HG03378 (cell line): ENCODE results near the gene SHANK3.
"Not testable (repeated sequence)": the region's sequence is repeated elsewhere in the genome, so short reads cannot be mapped to it uniquely, and the experiment has no call there.

ENCODE experiments used
- ATAC-seq: cut with Tn5 transposase; IDR thresholded peaks from one replicate; pipeline ENCODE4 v1.9.1; 2021; ENCODE audit warnings: mild to moderate bottlenecking, moderate library complexity; ENCODE audit not compliant: unreplicated experiment

SHANK3 gene

DNA sequence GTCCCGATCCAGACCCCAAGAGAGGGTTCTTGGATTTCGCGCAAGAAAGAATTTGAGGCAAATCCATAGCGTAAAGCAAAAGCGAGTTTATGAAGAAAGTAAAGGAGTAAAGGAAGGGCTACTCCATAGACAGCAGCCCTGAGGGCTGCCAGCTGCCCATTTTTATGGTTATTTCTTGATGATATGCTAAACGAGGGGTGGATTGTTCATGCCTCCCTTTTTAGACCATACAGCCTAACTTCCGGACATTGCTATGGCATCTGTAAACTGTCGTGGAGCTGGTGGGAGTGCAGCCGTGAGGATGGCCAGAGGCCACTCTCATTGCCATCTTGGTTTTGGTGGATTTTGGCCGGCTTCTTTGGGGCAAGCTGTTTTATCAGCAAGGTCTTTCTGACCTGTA is 19.4 kb upstream of the SHANK3 start:
- ATAC-seq: no peak

DNA sequence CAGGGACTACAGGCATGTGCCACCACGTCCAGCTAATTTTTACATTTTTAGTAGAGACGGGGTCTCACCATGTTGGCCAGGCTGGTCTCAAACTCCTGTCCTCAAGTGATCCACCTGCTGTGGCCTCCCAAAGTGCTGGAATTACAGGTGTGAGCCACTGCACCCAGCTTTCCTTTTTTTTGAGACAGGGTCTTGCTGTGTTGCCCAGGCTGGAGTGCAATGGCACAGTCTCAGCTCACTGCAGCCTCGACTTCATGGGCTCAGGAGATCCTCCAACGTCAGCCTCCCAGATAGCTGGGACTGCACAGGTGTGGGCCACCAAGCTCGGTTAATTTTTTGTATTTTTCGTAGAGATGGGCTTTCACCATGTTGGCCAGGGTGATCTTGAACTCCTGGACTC is 18.0 kb upstream of the SHANK3 start:
- not testable (repeated sequence) for ATAC-seq

DNA sequence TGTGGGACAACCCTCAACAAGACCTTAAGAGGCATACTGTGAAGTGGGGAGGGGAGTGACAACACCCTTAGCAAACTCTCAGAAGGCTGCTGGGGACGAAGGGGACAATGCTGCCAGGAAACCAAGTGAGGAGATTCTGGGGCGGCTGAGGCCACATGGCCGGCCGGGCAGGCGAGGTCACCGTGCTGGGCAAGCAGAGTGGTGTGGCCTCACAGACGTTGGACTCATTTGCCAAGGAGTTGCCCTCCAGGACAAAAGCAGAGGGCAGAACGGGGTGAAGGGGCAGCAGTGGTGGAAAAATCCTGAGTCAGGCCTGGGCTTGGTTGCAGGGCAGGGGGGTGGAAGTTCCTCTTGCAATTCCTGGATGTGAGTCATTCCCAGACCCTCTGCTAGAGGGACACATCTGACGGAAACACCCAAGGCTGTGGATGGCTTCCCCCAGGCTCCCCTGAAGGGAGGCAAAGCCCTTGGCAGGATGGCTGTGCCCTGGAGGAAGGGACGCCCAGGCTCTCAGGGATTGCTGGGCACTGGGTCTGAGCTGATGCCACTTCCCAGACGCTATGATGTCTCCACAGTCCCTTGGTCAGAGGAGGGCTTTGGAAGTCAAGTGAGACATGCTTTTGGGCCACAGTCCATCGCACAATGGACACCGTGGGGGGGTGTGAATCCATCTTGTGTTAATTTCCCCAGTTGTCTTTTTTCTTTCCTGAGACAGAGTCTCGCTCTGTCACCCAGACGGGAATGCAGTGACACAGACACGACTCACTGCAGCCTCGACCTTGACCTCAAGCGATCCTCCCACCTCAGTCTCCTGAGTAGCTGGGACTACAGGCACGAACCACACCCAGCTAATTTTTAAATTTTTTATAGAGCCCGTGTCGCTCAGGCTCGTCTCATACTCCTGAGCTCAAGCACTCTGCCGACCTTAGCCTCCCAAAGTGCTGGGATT is 16.2 kb upstream of the SHANK3 start:
- no peak for ATAC-seq

DNA sequence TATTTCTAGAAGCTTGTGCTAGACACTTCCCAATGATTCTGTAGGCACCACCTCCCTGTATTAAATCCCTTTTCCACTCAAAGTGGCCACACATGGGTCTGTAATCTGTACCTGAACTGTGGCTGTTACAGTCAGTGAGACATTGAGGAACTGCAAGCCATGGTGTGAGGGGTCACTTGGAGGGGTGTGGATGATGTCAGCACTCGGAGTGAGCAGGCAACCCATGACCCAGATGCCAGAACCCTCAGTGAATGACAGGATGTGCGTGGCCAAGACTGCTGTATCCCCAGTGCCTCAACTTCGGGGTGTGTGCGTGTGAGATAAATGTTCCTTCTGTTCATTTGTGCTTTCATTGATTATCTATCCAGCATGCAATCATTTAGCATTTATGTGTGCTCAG is 14.7 kb upstream of the SHANK3 start:
- no peak for ATAC-seq

DNA sequence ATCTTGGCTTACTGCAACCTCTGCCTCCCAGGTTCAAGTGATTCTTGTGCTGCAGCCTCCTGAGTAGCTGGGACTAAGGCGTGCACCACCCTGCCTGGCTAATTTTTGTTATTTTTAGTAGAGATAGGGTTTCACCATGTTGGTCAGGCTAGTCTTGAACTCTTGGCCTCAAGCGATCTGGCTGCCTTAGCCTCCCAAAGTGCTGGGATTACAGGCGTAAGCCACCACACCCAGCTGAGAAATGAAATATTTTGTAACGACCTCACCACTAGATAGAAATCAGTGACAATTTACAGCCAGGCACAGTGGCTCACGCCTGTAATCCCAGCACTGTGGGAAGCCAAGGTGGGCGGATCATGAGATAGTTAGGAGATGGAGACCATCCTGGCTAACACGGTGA is 12.9 kb upstream of the SHANK3 start:
- not testable (repeated sequence) for ATAC-seq

DNA sequence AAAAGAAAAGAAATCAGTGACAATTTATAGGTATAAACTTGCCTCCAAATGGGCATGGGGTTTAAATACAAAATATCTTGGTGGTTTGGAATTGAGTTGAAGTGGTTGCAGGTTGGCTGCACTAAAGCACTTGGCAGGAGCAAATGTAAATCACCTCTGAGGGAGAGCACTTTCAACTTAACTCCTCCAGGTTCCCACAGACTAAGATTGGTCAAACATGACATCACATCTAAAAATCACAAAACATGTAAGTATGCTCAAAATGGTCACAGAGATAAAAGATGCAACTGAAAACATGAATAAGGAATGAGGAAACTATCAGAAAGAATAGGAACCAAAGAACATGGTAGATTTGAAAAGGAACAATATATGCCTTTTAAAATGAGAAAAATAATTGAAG is 12.3 kb upstream of the SHANK3 start:
- no peak for ATAC-seq

DNA sequence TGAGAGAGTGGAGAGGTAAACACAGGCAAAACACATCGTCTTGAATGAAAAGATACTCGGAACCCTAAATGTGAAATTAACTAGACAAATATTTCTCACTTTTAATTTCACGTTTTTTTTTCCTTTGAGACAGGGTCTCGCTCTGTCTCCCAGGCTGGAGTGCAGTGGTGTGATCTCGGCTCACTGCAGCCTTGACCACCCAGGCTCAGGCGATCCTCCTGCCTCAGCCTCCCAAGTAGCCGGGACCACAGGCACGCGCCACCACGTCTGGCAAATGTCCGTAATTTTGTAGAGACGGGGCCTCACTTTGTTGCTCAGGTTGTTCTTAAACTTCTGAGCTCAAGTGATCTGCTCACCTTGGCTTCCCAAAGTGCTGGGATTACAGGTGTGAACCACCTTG is 7.4 kb upstream of the SHANK3 start:
- ATAC-seq: no peak

DNA sequence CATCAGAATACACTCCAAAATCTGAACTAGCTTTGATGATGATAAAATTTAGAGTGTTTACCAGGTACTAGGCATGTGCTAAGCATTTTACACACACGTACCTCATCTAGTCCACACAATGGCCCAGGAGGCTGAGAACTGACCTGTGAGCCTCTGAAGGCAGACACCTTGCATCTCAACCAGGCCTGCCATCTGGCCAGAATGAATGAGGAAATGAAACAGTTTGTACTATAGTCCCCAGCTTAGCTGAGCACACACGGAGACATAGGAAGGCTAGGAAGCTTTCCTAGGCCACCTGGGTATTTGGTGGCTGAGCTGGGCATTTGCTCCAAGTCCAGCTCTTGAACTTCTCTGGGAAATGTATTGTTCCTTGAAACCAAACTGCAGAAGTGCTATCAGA is 6.9 kb upstream of the SHANK3 start:
- ATAC-seq: no peak

DNA sequence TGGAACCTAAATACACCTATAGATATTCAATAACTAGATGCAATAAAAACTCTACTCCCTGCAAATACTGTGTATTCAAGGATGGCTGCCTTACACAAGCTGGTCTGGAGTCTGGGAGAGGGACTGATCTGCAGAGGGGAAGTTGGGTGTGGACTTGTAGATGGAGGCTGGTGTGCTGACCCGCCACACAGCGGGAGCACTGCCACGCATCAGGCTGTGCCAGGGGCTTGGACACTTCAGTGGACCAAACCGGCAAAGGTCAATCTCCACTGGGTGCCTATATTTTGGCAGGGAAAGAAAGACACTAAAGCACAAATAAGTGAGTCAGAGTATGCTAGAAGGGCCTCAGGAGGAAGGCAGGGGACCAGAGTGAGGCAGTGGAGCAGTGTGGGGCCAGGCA is 2.1 kb upstream of the SHANK3 start:
- no peak for ATAC-seq

DNA sequence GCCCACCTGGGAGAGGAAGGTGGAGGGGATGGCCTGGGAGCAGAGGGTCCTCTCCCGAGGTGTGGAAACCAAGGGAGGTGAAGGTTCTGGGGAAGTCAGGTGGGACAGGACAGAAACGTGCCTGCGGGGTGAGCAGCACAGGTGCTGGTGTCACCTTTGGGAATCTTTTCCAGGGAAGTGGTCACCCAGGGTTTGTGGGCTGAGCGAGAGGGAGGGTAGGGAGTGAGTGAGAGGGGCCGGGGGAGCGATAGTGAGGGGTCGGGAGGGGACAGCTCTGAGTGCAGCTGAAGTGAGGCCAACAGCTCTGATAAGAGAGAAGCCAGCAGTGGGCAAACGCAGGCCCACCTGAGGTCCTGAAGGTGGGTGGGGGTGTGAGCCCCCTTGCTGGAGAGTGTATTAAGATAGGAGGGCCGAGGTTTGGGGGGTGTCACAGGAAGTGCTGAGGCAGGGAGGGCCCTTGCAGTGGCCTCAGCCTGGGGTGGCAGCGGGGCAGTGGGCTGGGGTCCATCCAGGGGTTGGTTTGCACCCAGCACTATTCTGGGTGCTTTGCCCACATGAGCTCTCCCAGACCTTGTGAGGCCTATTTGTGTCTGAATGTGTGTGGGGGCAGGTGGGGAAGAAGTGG is 1.6 kb upstream of the SHANK3 start:
- no peak for ATAC-seq

DNA sequence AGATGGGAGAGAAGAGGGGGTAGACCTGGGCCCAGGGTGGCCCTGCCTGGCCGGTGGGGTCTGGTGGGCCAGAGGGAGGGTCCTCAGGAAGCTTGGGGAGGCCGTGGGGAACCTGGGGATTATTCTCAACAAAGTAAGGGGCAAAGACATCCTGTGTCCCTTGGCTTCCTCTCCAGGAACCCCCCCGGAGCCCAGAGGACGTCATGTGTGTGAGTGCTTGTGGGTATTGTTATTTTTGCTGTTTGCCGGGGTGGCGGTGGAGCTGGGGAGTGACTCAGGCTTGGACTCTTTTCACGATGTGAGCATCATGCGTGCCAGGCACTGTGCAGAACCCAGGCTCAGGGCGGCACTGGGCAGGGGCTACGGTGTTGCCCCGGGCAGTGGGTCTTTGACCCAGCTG is 982 bp upstream of the SHANK3 start:
- no peak for ATAC-seq

DNA sequence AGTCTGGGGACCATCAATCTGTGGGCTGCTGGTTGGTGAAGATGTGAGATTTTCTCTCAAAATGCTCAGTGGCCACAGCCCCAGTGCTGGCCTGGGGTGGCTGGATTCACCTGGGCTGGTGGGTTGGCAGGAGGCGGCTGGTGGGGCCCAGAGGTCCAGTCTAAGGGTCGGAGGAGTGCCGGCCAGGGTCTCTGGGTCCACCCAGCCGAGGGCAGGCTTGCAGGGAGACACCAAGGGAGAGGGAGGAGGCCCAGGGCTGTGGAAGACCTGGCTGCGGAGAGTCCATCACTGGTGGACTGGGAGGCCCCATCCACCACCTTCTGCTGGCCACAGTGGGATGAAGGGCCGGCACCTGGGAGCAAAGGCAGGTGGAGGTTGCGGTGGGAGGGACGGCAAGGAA is 582 bp upstream of the SHANK3 start:
- ATAC-seq: no peak

DNA sequence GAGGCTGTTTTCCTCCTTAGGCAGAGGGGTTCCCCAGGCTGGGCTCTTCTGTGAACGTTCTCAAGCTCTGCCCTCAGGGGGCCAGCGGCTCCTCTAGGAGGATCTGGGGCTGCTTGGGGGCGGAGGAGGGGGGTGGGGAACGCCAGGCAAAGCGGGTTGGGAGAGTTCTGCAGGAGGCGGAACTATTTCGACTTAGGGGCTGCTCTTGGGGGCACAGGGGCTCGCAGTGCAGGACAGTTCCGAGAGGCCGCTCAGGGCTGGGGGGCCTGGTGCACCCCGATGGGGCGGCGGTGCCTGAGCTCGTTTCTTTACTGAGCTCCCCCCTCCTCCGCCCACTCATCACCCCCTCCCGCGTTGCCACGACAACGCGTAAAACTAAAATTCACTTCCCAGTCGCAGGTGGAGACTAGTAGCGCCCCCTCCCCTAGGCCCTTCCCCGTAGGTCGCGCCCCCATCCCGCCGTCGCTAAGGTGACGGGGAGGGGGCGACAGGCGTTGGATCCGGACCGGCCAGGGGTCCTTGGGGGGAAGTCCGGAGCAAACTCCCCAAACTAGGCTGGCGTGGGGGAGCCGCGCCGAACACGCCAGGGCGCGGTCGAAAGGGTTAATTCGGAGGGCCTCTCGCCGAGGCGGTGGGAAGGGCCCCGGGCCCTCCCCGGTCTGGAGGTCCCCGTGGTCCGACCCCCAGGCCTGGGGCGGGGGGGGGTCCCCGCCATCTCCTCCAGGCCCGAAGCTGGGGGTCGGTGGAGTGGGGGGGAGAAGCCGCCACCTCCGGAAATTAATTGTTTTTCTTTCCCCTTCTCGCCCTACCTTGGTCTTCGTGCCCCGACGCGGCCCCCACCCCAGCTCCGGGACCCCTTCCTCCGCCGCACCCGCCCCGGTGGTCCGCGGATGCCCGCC is 857 bp downstream of the SHANK3 start:
- no peak for ATAC-seq

DNA sequence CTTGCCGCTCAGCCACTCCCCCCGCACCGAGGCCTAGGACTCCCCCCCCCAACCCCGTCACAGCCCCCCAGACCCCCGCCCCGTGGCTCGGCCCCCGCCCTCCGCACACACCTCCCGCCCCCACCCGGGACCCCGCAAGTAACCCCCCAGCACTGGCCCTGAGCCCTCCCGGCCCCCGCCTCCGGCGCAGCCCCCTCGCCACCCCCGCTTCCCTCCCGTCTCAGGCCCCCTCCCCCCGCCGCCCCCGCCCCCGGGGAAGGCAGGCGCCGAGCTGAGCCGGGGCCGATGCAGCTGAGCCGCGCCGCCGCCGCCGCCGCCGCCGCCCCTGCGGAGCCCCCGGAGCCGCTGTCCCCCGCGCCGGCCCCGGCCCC is 1.5 kb downstream of the SHANK3 start:
- no peak for ATAC-seq

DNA sequence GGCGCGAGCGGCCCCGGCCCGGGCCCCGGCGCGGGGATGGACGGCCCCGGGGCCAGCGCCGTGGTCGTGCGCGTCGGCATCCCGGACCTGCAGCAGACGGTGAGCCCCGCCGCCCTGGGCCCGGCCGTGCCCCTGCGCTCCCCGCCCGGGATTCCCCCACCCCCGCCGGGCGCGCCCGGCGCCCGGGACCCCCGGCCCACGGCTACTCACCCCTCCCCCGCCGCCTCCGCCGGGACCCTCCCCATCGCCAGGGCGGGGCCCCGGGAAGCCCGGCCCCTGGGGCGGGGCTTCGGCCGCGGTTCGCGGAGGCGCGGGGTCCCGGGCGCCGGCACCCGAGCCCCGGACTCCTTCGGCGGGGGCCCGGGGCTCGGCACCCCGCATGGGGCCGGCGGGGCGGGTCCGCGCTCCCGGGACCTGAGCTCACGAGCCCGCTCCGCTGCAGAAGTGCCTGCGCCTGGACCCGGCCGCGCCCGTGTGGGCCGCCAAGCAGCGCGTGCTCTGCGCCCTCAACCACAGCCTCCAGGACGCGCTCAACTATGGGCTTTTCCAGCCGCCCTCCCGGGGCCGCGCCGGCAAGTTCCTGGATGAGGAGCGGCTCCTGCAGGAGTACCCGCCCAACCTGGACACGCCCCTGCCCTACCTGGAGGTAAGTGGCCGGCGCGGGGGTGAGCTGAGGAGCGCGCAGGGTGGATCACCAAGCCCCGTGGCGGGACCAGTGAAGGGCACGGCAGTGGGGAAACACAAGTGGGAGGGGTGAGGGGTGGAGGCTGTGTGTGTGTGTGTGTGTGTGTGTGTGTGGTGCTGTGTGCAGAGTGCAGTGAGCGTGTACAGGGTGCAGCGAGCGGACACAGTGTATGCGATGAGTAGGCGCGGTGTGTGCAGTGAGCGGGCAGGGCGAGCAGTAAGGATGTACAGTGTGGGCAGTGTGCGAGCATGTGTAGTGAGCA is 2.3 kb downstream of the SHANK3 start:
- no peak for ATAC-seq

DNA sequence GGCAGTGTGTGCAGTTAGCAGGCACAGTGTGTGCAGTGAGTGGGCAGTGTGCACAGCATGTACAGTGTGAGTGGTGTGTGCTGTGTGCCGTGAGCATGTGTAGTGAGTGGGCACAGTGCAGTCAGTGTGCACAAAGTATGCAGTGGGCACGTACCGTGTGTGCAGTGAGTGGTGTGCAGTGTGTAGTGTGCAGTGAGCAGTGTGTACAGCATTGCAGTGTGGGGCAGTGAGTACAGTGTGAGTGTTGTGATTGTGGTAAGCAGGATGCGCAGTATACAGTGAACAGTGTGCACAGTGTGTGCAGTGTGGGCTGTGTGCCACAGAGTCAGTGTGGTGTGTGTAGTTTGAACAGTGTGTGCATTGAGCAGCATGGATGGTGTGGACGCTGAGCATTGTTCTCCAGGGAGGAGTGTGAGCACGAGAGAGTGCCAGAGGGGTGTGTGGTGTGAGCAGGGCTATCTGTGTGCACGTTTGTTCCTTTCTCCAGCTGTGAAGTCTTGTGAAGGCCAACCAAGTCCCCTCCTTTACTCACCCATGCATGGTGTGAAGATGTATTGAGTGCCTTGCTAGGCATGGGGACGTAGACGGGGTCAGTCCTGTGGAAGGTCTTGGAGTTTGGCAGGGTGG is 3.0 kb downstream of the SHANK3 start:
- no peak for ATAC-seq

DNA sequence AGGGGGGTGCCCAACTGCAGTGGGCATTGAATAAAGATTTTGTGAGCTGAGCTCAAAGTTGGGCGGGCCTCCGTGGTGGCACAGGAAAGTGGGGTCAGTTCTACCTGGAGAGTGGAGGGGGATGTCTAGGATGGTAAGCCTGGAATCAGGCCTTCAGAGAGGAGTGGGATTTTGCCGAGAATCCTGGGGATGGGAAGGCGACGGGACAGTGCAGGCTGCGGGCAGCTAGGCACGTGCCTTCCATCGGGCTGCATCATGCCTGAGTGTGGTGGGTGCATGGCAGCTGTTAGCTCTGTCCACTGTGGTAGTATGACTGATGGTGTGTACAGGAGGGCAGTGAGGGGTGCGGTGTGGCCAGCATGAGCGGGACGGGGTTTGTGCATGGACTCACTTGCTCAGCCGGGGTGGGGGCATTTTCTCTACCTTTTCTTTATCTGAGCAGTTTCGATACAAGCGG is 3.6 kb downstream of the SHANK3 start:
- ATAC-seq: no peak

DNA sequence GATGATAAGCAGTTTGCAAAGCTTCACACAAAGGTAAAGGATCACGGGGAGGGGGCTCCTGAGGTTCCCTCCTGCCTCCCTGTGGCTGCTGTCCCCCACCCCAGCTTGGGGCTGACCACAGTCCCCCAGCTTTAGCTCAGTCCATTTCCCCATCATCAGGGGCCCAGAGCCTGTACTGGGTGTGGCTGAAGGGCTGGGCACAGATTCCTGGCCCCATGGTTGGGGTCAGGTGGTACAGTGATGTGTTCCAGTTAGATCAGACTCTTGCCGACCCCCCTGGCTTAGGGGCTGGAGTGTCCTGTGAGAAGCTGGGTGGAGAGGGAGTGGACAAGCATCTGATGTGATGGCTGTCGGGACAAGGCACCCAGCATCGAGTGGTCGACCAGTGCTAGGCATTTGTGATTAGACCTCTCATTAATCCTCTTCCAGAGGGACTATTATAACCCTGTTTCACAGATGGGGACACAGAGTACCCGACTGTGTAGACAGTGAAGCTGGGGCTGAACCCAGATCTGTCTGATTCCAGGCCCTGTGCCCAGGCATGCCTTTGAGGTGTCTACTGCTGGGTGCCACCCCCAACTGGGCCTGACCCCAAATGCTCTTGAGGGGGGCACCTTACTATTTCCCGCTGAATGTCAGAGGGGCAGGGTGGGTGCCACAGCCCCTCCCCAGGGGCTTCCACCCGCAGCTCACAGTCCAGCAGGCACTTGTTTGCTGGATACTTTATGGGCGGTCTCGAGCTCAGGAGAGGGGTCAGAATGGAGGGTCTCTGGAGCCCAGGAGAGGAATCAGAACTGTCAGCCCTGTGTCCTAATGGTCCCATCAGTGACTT is 4.3 kb downstream of the SHANK3 start:
- no peak for ATAC-seq
